Cardiac septum (tissue), 1 donor: ENCODE results near the gene IGLON5. TPM values are rescaled to one million over a fixed set of nuclear protein-coding genes. Genes with fewer than 3 reads are reported as not detected.

Source experiments
- DNase-seq: peaks from one replicate; pipeline ENCODE4 v3.0.0-alpha.2; 2020; ENCODE audit warnings: low spot score
- intact Hi-C: fragments of 100-400 bp; cut with DNase I; formaldehyde crosslinking; loops from one replicate; pipeline ENCODE4 v1.14.0; 2022
- total RNA-seq: library from RNA; stranded (reverse); fragmentation: NEBNext Ultra II Directional; extraction: Animal tissue kit (Norgen Biotek cat#: 25700); gene quantifications from one replicate; pipeline ENCODE4 v1.2.1, GENCODE V29; 2021
- donor health status: DM: no; HTN: no; CAD: no.

Gene IGLON5
- total RNA-seq, 1 donor from 2014 or later = not detected

DNA sequence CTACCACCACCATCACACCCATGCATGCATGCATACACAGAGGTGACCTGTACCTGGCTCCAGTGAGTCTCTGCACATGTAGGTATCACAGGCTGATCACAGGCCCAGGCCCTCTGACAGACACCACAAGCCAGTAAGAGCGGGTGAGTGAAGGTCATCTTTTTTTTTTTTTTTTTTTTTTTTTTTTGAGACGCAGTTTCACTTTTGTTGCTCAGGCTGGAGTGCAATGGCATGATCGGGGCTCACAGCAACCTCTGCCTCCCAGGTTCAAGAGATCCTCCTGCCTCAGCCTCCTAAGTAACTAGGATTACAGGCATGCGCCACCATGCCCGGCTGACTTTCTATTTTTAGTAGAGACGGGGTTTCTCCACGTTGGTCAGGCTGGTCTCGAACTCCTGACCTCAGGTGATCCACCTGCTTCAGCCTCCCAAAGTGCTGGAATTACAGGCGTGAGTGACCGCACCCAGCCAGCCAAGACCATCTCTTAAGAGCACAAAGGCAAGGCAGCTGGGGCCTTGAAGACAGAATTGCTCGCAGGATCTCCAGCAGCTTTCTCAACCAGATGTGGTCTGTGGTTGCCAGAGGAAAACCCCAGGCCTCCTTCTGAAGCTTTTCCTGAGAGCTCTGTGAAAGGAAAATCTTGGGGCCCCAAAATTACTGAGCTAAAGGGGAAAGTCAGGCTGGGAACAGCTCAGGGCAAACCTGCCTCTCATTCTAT is 64.2 kb downstream of the IGLON5 start:
- peak; percentile 56 for DNase-seq
- intact Hi-C loops = no loop called here

GRCh38 chr19:51377422-51377821 is 66.0 kb downstream of the IGLON5 start:
- intact Hi-C loops = no loop called here
- DNase-seq = no peak

DNA sequence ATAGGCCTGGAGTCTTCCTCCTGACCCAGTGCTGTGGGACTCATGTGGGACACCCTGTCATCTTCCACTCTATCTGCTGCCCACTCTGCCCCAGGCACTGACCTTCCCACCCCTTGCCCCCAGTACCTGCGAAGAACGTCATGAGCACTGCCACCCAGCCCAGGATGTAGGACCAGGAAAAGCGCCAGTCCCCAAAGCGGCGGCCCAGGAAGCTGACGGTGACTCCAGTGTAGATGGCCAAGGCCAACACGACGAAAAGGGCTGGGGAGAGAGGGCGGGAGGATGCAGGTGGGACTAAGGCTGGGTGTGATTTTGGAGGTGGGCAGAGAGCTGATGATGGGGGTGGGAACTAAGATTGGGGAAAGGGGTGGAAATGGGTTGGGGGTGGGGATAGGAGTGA is 68.9 kb downstream of the IGLON5 start:
- DNase-seq = no peak
- intact Hi-C loops = no loop called here

Other genes starting within 250 kb of the IGLON5 start
- not detected for gene KLK13, start 246.6 kb upstream of the IGLON5 start, total RNA-seq
- gene KLK14, start 228.8 kb upstream of the IGLON5 start, total RNA-seq = 0.32 TPM
- 4.2 TPM for gene CTU1, start 203.2 kb upstream of the IGLON5 start, total RNA-seq
- gene SIGLEC9, start 186.7 kb upstream of the IGLON5 start, total RNA-seq = 1.4 TPM
- 0.70 TPM for gene SIGLEC7, start 169.3 kb upstream of the IGLON5 start, total RNA-seq
- 1.4 TPM for gene CD33, start 86.6 kb upstream of the IGLON5 start, total RNA-seq
- gene SIGLECL1, start 60.6 kb upstream of the IGLON5 start, total RNA-seq = not detected
- gene VSIG10L, start 30.5 kb downstream of the IGLON5 start, total RNA-seq = 0.86 TPM
- 180 TPM for gene ETFB, start 54.7 kb downstream of the IGLON5 start, total RNA-seq
- gene CLDND2, start 57.4 kb downstream of the IGLON5 start, total RNA-seq = 1.0 TPM
- 3.6 TPM for gene NKG7, start 61.0 kb downstream of the IGLON5 start, total RNA-seq
- not detected for gene LIM2, start 76.3 kb downstream of the IGLON5 start, total RNA-seq
- gene C19orf84, start 78.9 kb downstream of the IGLON5 start, total RNA-seq = not detected
- 0.30 TPM for gene SIGLEC10, start 106.0 kb downstream of the IGLON5 start, total RNA-seq
- gene SIGLEC8, start 146.8 kb downstream of the IGLON5 start, total RNA-seq = not detected
- not detected for gene CEACAM18, start 166.9 kb downstream of the IGLON5 start, total RNA-seq
- not detected for gene SIGLEC12, start 190.2 kb downstream of the IGLON5 start, total RNA-seq
- gene SIGLEC6, start 220.0 kb downstream of the IGLON5 start, total RNA-seq = 0.22 TPM